GM12872 (cell line): Measurements from ENCODE around the gene TMEM45B.

Source experiments
- CTCF ChIP-seq: IDR thresholded peaks from 3 replicates; pipeline ENCODE4 v1.5.1; 2011; ENCODE audit warnings: low read depth, mild to moderate bottlenecking, low read length, moderate library complexity; ENCODE audit not compliant: insufficient read depth

TMEM45B gene

DNA sequence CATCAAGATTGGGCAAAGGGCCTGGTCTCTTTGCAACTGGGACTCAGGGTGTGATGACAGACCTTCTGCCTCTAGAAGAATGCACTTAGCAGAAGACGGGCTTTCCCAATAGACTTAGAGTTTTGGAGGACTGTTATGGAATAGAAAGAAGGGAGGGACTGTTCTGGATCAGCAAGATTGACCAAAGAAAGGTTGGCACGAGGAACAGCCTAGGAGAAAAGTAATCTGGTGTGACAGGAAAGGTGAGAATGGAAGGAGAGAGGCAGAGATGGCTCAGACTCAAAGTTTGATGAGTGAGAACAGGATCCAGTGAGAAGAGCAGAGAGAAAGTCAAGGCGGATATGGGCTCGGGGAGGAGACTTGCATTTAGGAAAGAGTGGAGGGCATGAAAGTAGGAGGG is 23.0 kb upstream of the TMEM45B start:
- no peak for TF ChIP-seq CTCF

DNA sequence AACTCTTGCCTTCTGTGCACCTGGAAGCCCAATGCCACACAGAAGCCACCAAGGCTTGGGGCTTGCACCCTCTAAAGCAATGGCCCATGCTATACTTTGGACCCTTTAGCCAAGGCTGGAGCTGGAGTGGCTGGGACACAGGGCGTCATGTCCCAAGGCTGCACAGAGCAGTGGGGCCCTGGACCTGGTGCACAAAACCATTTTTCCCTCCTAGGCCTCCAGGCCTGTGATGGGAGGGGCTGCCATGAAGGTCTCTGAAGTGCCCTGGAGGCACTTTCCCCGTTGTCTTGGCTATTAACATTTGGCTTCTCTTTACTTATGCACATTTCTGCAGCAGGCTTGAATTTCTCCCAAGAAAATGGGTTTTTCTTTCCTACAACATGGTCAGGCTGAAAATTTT is 20.6 kb upstream of the TMEM45B start:
- no peak for TF ChIP-seq CTCF

DNA sequence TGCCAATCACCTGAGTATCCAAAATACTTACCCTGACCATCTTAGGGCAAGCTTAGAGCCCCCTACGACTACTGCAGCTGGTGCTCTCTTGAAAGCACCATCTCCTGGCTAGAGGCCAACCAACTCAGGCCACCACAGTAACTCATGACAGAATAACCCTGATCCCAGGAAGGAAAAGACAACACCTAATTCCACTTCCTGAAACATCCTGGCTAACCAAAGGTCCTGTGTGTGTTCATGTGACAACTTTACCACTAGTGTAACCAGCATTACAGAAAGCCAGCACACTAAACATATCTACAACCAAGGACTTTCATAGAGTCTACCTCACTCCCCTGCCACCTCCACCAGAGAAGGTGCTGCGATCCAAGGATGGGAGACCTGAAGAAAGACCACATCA is 17.4 kb upstream of the TMEM45B start:
- no peak for TF ChIP-seq CTCF

- TF ChIP-seq CTCF = no peak
These were observed 15.0 kb upstream of the TMEM45B start for GRCh38 chr11:129800655-129801054.

DNA sequence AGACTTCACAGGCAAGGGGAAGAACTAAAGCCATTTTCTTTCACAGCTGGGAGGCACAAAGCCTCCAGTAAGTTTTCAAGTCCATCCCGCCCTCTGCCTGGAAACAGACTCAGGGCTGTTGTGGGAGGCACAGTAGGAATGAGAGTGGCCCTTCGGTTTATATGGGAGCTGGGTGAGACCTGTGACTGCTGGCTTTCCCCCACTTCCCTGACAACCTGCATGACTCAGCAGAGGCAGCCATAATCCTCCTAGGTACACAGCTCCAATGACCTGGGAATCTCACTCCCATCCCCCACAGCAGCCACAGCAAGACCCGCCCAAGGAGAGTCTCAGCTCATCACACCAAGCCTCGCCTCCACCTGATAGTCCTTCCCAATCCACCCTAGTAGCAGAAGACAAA is 12.1 kb upstream of the TMEM45B start:
- no peak for TF ChIP-seq CTCF

DNA sequence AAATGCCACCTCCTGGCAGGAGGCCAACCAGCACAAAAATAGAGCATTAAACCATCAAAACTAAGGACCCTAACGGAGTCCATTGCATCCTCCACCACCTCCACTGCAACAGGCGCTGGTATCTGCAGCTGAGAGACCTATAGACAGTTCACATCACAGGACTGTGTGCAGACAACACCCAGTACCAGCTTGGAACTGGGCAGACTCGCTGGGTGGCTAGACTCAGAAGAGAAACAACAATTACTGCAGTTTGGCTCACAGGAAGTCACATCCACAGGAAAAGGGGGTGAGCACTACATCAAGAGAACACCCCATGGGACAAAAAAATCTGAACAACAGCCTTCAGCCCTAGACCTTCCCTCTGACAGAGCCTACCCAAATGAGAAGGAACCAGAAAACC is 11.6 kb upstream of the TMEM45B start:
- no peak for TF ChIP-seq CTCF

DNA sequence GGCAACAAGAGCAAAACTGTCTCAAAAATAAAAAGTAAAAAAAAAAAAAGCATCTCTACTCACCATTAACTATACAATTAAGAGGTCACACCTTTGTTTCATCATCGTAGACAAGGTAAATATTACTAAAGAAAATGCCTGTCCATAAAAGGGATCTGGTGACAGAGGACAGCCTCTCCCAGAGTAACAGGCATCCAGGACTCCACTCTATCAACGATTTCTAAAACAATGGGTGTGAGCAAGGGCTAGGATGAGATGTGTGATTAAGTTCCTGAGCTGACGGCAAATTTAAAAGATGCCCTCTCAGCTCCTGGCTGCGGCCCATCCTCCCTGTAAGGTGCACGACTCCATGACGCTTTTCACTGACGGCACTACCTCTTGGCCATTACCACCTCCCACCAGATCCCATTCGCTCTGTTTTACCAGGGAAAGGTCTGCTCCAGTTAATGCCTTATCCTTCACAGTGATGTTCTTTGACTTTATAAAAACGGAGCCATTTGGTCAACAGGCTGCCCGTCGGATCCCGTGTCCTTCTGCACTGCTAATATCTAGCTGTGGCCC is 2.3 kb upstream of the TMEM45B start:
- no peak for TF ChIP-seq CTCF
